Measurements from ENCODE around the gene OR2V1.

DNA sequence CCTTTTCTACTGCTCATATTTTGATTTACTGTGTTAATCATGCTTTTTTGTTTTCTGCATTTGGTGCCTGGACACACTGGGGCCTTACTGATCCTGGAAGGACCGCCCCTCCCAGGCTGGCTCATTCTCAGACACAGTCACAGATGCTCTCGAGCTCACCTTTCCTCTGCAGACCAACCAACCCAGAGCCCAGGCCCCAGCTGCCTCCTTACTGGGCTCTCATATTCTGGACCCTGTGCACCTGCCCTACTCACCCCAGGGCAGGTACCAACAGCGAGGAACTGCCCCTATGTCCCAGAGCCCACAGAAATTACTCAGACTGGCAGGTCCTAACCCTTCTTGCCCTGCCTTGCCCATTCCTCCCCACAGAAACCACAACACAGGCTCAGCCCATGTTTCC is 9.8 kb upstream of the OR2V1 start:
- TF ChIP-seq, protein P1, sequence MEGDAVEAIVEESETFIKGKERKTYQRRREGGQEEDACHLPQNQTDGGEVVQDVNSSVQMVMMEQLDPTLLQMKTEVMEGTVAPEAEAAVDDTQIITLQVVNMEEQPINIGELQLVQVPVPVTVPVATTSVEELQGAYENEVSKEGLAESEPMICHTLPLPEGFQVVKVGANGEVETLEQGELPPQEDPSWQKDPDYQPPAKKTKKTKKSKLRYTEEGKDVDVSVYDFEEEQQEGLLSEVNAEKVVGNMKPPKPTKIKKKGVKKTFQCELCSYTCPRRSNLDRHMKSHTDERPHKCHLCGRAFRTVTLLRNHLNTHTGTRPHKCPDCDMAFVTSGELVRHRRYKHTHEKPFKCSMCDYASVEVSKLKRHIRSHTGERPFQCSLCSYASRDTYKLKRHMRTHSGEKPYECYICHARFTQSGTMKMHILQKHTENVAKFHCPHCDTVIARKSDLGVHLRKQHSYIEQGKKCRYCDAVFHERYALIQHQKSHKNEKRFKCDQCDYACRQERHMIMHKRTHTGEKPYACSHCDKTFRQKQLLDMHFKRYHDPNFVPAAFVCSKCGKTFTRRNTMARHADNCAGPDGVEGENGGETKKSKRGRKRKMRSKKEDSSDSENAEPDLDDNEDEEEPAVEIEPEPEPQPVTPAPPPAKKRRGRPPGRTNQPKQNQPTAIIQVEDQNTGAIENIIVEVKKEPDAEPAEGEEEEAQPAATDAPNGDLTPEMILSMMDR (IDR thresholded peaks at IDR 0.05) = no peak
- TF ChIP-seq POLR2A (IDR thresholded peaks at IDR 0.05) = no peak
